Vagina (tissue), 2 donors: Measurements from ENCODE around the gene SDK2. TPM values are rescaled to one million over a fixed set of nuclear protein-coding genes. Genes with fewer than 3 reads are reported as not detected.

ENCODE experiments used
- DNase-seq, 2 donors: peaks; one replicate each; pipeline ENCODE4 v3.0.0-alpha.2; 2017; ENCODE audit errors: extremely low spot score in 2 of 2
- H3K27ac ChIP-seq: fragments of 200-600 bp; sonication (generic); one replicate; pipeline ENCODE4 v1.5.1; 2019
- H3K27me3 ChIP-seq: fragments of 200-600 bp; sonication (generic); one replicate; pipeline ENCODE4 v1.5.1; 2019
- H3K36me3 ChIP-seq, 2 donors: fragments of 200-600 bp; sonication (generic); one replicate each; pipeline ENCODE4 v1.5.1; 2017 to 2019
- H3K4me1 ChIP-seq: fragments of 200-600 bp; sonication (generic); one replicate; pipeline ENCODE4 v1.5.1; 2019
- H3K4me3 ChIP-seq, 2 donors: fragments of 200-600 bp; sonication (generic); 1 replicate in 1 of 2; 2 replicates in 1 of 2; pipeline ENCODE4 v1.5.1; 2016 to 2019
- H3K9me3 ChIP-seq: fragments of 200-600 bp; sonication (generic); one replicate; pipeline ENCODE4 v1.5.1; 2019
- CTCF ChIP-seq, 3 experiments: fragments of 450-650 bp in 2 of 3; fragments of 200-600 bp in 1 of 3; sonication (generic) in 1 of 3; IDR thresholded peaks; one replicate each; pipeline ENCODE4 v1.5.1; 2017 to 2019; ENCODE audit warnings: antibody characterized with exemption in 3 of 3, mild to moderate bottlenecking in 2 of 3, moderate library complexity in 2 of 3
- POLR2A ChIP-seq, 2 donors: fragments of 450-650 bp; IDR thresholded peaks; one replicate each; pipeline ENCODE4 v1.6.1; 2017; ENCODE audit warnings: antibody characterized with exemption in 2 of 2, mild to moderate bottlenecking in 2 of 2, moderate library complexity in 2 of 2
- POLR2AphosphoS5 ChIP-seq, 2 donors: sonication (generic); formaldehyde crosslinking; IDR thresholded peaks; one replicate each; pipeline ENCODE4 v1.9.0; 2017; ENCODE audit warnings: antibody characterized with exemption in 2 of 2, mild to moderate bottlenecking in 2 of 2, low read depth in 1 of 2; ENCODE audit not compliant: insufficient read depth in 1 of 2
- intact Hi-C: fragments of 100-400 bp; cut with DNase I; formaldehyde crosslinking; loops from one replicate; pipeline ENCODE4 v1.15.1; 2023
- total RNA-seq: library from RNA; depleted of rRNA; stranded (reverse); fragments of >200 nt; gene quantifications from one replicate; pipeline ENCODE4 v1.2.3, GENCODE V29; 2016

SDK2 gene
- total RNA-seq, 1 donor from 2014 or later, result 1.7 TPM

GRCh38 chr17:73663614-73664013 is 19.4 kb upstream of the SDK2 start:
- Histone ChIP-seq H3K36me3 (no peaks in the 10 kb centered on the region), H3K9me3 (no peaks in the 10 kb centered on the region), H3K27ac (no peak overlapping the region), H3K4me3 (no peak overlapping the region), H3K27me3 (no peaks in the 10 kb centered on the region), H3K4me1 (no peaks in the 10 kb centered on the region)
- DNase-seq, result no peak
- TF ChIP-seq POLR2AphosphoS5 (IDR thresholded peaks at IDR 0.05; ENCODE audit: insufficient read depth in 1 of 2, low read depth in 1 of 2), result no peak
- no peak for TF ChIP-seq POLR2A (IDR thresholded peaks at IDR 0.05)
- intact Hi-C loops, result no loop called here

GRCh38 chr17:73660366-73660765 is 16.1 kb upstream of the SDK2 start:
- TF ChIP-seq CTCF (IDR thresholded peaks at IDR 0.05) (no peak), POLR2A (IDR thresholded peaks at IDR 0.05) (no peak), POLR2AphosphoS5 (IDR thresholded peaks at IDR 0.05; ENCODE audit: insufficient read depth in 1 of 2, low read depth in 1 of 2) (no peak)

GRCh38 chr17:73658821-73659515 is 14.7 kb upstream of the SDK2 start:
- Histone ChIP-seq H3K27me3 (no peaks in the 10 kb centered on the region), H3K4me3 (no peak overlapping the region), H3K9me3 (no peaks in the 10 kb centered on the region), H3K4me1 (peaks cover 9% of the 10 kb centered on the region), H3K27ac (no peak overlapping the region), H3K36me3 (no peaks in the 10 kb centered on the region)
- TF ChIP-seq CTCF (IDR thresholded peaks at IDR 0.05) (no peak), POLR2A (IDR thresholded peaks at IDR 0.05) (no peak), POLR2AphosphoS5 (IDR thresholded peaks at IDR 0.05; ENCODE audit: insufficient read depth in 1 of 2, low read depth in 1 of 2) (no peak)
- no peak for DNase-seq
- intact Hi-C loops, result no loop called here

More at GRCh38 chr17:73660366-73660765, 16.1 kb upstream of the SDK2 start:
- no peak for DNase-seq
- intact Hi-C loops, result no loop called here
- Histone ChIP-seq H3K4me3 (no peak overlapping the region), H3K27me3 (no peaks in the 10 kb centered on the region), H3K9me3 (no peaks in the 10 kb centered on the region), H3K4me1 (peaks cover 9% of the 10 kb centered on the region), H3K27ac (no peak overlapping the region), H3K36me3 (no peaks in the 10 kb centered on the region)

GRCh38 chr17:73657473-73658116 is 13.3 kb upstream of the SDK2 start:
- intact Hi-C loops, result no loop called here
- H3K27ac ChIP-seq, result no peak overlapping the region

GRCh38 chr17:73654241-73654640 is 10.0 kb upstream of the SDK2 start:
- DNase-seq, result no peak
- H3K4me1 ChIP-seq, result peaks cover 9% of the 10 kb centered on the region
- intact Hi-C loops, result no loop called here
- H3K27ac ChIP-seq, result no peak overlapping the region
- H3K9me3 ChIP-seq, result no peaks in the 10 kb centered on the region
- no peaks in the 10 kb centered on the region for H3K27me3 ChIP-seq
- no peak overlapping the region for H3K4me3 ChIP-seq
- TF ChIP-seq CTCF (IDR thresholded peaks at IDR 0.05) (no peak), POLR2A (IDR thresholded peaks at IDR 0.05) (no peak), POLR2AphosphoS5 (IDR thresholded peaks at IDR 0.05; ENCODE audit: insufficient read depth in 1 of 2, low read depth in 1 of 2) (no peak)
- H3K36me3 ChIP-seq, result no peaks in the 10 kb centered on the region

More at GRCh38 chr17:73657473-73658116, 13.3 kb upstream of the SDK2 start:
- no peaks in the 10 kb centered on the region for H3K9me3 ChIP-seq
- H3K27me3 ChIP-seq, result no peaks in the 10 kb centered on the region
- no peaks in the 10 kb centered on the region for H3K36me3 ChIP-seq
- H3K4me1 ChIP-seq, result peaks cover 9% of the 10 kb centered on the region
- DNase-seq, result no peak
- TF ChIP-seq POLR2A (IDR thresholded peaks at IDR 0.05), result no peak
- TF ChIP-seq CTCF (IDR thresholded peaks at IDR 0.05), result peak; percentile 13 to 33 (median 18)
- H3K4me3 ChIP-seq, result no peak overlapping the region
